Measurements from ENCODE around the gene LGR6. TPM values are rescaled to one million over a fixed set of nuclear protein-coding genes. Genes with fewer than 3 reads are reported as not detected.

Gene LGR6
- total and polyA plus RNA-seq, 10 of the 15 experiments (the other 5 are each of a cell fraction or from before 2014, with no cell fraction given): not detected

DNA sequence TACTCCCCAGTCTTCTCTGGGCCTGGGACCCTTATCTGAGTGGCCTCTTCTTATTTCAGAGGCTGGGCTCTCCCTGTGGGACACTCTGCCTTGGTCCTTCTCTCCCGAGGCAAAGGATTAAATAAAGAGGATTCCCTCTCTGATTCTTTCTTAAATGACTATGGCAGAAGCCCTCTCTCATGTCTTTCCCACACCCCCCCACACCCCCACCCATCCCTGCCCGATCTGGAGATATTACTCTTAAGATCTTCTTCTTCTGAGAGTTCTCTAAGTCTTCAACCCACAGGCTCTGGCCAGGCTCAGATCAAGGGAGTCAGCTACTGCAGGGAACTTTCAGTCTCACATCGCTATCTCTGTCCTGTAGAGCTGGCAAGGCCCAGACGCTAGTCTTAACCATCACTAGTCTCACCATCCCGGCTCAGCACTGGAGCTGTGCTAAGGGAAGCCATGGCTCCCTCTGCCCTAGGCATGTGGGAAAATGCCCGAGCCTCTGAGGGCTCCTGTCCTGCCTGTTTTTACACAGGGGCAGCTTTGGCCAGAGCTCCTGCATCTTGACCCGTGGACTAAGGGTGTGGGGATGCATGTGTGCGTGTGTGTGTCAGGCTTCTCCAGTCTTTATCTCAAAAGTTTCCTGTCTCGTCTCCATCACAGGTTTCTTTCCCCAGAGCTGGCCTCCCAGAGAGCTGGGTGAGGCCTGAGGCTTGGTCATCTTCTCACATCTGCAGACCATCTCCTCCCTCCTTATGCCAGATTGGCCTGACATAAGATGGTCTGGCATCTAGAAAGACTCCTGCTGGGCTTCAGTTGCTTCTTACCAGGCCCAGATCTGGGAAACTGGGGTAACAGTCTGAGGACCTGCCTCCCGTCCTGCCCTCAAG lies 36.7 kb downstream of the LGR6 start (continued):
- TF ChIP-seq, protein P1, sequence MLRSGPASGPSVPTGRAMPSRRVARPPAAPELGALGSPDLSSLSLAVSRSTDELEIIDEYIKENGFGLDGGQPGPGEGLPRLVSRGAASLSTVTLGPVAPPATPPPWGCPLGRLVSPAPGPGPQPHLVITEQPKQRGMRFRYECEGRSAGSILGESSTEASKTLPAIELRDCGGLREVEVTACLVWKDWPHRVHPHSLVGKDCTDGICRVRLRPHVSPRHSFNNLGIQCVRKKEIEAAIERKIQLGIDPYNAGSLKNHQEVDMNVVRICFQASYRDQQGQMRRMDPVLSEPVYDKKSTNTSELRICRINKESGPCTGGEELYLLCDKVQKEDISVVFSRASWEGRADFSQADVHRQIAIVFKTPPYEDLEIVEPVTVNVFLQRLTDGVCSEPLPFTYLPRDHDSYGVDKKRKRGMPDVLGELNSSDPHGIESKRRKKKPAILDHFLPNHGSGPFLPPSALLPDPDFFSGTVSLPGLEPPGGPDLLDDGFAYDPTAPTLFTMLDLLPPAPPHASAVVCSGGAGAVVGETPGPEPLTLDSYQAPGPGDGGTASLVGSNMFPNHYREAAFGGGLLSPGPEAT (IDR thresholded peaks at IDR 0.05; ENCODE audit: low read depth): no peak

DNA sequence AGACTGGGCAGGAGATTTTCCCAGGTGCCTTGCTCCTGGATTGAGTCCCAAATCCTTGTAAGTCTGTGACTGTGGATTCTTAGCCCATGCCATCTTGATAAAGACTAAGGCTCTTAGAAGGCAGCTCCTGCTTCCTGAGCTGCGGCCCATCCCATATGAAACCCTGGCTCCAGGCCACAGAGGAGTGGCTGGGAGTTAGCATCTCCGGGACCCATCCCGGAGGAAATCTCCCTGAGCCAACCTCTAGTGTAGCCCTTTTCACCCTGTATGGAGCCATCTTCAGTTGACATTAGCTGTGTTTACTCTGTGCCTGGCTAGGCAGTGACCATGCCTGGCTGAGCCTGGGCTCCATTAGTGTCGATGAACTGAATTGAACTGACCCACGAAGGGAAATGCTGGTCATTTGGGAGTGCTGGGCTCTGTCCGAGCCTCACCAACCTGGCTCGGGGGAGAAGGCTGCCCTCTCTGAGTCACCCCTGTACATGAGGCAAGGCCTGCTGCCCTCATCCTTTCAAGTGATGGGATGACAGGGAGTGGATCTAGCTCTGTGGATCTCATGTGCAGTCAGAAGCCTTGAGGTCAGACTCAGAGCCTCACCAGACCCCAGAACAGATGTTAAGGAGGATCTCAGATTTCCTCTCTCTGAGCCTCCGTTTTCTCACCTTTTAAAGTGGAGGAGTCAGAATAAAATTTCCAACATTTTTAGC lies 37.5 kb downstream of the LGR6 start:
- ChIA-PET RAD21 (ENCODE audit: unreplicated experiment) (no interaction called here), POLR2A (no interaction called here), SMC1A (ENCODE audit: uncharacterized antibody, unreplicated experiment) (no interaction called here), CTCF (interaction anchor here (1.6 kb wide), 1 partner anchor 43 kb away, joined by 4 read pairs; no protein-coding TSS in a partner anchor)
- Histone ChIP-seq H3K4me3 (no peak overlapping the region), H2AFZ (ENCODE audit: control insufficient read depth, low read depth, low read length) (no peak overlapping the region), H3K27me3 (replicated peaks in 1 of 2; ENCODE audit: control insufficient read depth in 2 of 2, insufficient read depth in 2 of 2, low read length in 1 of 2) (no peaks in the 10 kb centered on the region; a peak in 1 of 4 replicates), H3K79me2 (ENCODE audit: control insufficient read depth, insufficient read depth, low read length) (no peaks in the 10 kb centered on the region), H4K20me1 (ENCODE audit: control insufficient read depth, insufficient read depth) (no peaks in the 10 kb centered on the region), H3K36me3 (ENCODE audit: control insufficient read depth in 2 of 2, insufficient read depth in 2 of 2, low read length in 1 of 2) (no peaks in the 10 kb centered on the region), H3K9ac (ENCODE audit: control insufficient read depth, insufficient read depth, low read length) (no peak overlapping the region), H3K4me2 (ENCODE audit: control insufficient read depth, insufficient read depth) (no peak overlapping the region), H3K4me1 (ENCODE audit: control insufficient read depth, insufficient read depth, low read length) (peaks cover 9% of the 10 kb centered on the region), H3K27ac (ENCODE audit: control insufficient read depth, insufficient read depth) (no peak overlapping the region), H3K9me3 (replicated peaks; ENCODE audit: control insufficient read depth, insufficient read depth, low read length) (no peaks in the 10 kb centered on the region)
- 33% methylated on average over 8 of the region's 8 CpGs for WGBS (ENCODE audit: insufficient coverage, insufficient replicate concordance, low lambda C conversion rate, missing lambda C conversion rate)
- no peak for DNase-seq (ENCODE audit: low read depth, low spot score)
- FAIRE-seq: no peak
- no peak for ATAC-seq
- in situ Hi-C loops (cut with MboI) (no loop called here), intact Hi-C loops (cut with micrococcal nuclease; ENCODE audit: unreplicated experiment) (no loop called here)
- BruUV-seq (replicated peaks): no TSS peak
- no peak for TF ChIP-seq RAD21 (IDR thresholded peaks at IDR 0.05; ENCODE audit: insufficient read depth, low read depth, low read length)
- no peak for TF ChIP-seq SIX5 (IDR thresholded peaks at IDR 0.05; ENCODE audit: low read depth, low read length, severe bottlenecking)
- TF ChIP-seq SIN3A (IDR thresholded peaks at IDR 0.05; ENCODE audit: low read depth, low read length): no peak
- TF ChIP-seq POLR2A (IDR thresholded peaks at IDR 0.05; ENCODE audit: low read depth, low read length): no peak
- TF ChIP-seq, protein P2, sequence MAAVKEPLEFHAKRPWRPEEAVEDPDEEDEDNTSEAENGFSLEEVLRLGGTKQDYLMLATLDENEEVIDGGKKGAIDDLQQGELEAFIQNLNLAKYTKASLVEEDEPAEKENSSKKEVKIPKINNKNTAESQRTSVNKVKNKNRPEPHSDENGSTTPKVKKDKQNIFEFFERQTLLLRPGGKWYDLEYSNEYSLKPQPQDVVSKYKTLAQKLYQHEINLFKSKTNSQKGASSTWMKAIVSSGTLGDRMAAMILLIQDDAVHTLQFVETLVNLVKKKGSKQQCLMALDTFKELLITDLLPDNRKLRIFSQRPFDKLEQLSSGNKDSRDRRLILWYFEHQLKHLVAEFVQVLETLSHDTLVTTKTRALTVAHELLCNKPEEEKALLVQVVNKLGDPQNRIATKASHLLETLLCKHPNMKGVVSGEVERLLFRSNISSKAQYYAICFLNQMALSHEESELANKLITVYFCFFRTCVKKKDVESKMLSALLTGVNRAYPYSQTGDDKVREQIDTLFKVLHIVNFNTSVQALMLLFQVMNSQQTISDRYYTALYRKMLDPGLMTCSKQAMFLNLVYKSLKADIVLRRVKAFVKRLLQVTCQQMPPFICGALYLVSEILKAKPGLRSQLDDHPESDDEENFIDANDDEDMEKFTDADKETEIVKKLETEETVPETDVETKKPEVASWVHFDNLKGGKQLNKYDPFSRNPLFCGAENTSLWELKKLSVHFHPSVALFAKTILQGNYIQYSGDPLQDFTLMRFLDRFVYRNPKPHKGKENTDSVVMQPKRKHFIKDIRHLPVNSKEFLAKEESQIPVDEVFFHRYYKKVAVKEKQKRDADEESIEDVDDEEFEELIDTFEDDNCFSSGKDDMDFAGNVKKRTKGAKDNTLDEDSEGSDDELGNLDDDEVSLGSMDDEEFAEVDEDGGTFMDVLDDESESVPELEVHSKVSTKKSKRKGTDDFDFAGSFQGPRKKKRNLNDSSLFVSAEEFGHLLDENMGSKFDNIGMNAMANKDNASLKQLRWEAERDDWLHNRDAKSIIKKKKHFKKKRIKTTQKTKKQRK (IDR thresholded peaks at IDR 0.05; ENCODE audit: low read depth, low read length): no peak
- TF ChIP-seq EZH2 (IDR thresholded peaks at IDR 0.05; ENCODE audit: borderline replicate concordance, control insufficient read depth, low read depth, low read length): no peak
- TF ChIP-seq, protein P3, sequence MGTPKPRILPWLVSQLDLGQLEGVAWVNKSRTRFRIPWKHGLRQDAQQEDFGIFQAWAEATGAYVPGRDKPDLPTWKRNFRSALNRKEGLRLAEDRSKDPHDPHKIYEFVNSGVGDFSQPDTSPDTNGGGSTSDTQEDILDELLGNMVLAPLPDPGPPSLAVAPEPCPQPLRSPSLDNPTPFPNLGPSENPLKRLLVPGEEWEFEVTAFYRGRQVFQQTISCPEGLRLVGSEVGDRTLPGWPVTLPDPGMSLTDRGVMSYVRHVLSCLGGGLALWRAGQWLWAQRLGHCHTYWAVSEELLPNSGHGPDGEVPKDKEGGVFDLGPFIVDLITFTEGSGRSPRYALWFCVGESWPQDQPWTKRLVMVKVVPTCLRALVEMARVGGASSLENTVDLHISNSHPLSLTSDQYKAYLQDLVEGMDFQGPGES (IDR thresholded peaks at IDR 0.05): no peak
- TF ChIP-seq IRF4 (IDR thresholded peaks at IDR 0.05; ENCODE audit: low read depth, low read length): no peak
- TF ChIP-seq, protein P4, sequence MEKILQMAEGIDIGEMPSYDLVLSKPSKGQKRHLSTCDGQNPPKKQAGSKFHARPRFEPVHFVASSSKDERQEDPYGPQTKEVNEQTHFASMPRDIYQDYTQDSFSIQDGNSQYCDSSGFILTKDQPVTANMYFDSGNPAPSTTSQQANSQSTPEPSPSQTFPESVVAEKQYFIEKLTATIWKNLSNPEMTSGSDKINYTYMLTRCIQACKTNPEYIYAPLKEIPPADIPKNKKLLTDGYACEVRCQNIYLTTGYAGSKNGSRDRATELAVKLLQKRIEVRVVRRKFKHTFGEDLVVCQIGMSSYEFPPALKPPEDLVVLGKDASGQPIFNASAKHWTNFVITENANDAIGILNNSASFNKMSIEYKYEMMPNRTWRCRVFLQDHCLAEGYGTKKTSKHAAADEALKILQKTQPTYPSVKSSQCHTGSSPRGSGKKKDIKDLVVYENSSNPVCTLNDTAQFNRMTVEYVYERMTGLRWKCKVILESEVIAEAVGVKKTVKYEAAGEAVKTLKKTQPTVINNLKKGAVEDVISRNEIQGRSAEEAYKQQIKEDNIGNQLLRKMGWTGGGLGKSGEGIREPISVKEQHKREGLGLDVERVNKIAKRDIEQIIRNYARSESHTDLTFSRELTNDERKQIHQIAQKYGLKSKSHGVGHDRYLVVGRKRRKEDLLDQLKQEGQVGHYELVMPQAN (conservative IDR thresholded peaks at IDR 0.05): no peak
- TF ChIP-seq HDAC6 (IDR thresholded peaks at IDR 0.05; ENCODE audit: unreplicated experiment): no peak
- no peak for TF ChIP-seq SMAD1 (IDR thresholded peaks at IDR 0.05; ENCODE audit: low read depth, partially characterized antibody)
